SK-N-MC (cell line): ENCODE measurements around the gene NANOS2.

Experiments
- EZH2 ChIP-seq: fragments of 200-600 bp; sonication (generic); IDR thresholded peaks from one replicate; pipeline ENCODE4 v1.6.1; 2017; ENCODE audit warnings: antibody characterized with exemption
- FOXP2 ChIP-seq: optimal IDR thresholded peaks from 2 replicates; pipeline ENCODE3; 2011; ENCODE audit warnings: mild to moderate bottlenecking, moderate library complexity; ENCODE audit not compliant: insufficient read depth; ENCODE audit errors: extremely low read length, control extremely low read depth
- POLR2AphosphoS5 ChIP-seq: IDR thresholded peaks from 2 replicates; pipeline ENCODE4 v1.6.1; 2012; ENCODE audit warnings: mild to moderate bottlenecking, low read depth, low read length, borderline replicate concordance

- TF ChIP-seq POLR2AphosphoS5: peak; percentile 65; the same call in 1 of the 2 replicates
- no peak for TF ChIP-seq EZH2
- TF ChIP-seq FOXP2: no peak
These were observed 13.1 kb upstream of the NANOS2 start for GRCh38 chr19:45927565-45928261.
